Peyer's patch (tissue), 4 donors: ENCODE results near the gene EPG5. TPM values are rescaled to one million over a fixed set of nuclear protein-coding genes. Genes with fewer than 3 reads are reported as not detected.

ENCODE experiments used
- DNase-seq, 3 donors: peaks; one replicate each; pipeline ENCODE4 v3.0.0-alpha.2; 2017 to 2019
- H3K27ac ChIP-seq, 4 donors: fragments of 200-600 bp; sonication (generic); one replicate each; pipeline ENCODE4 v1.5.1; 2016 to 2019
- H3K27me3 ChIP-seq, 2 donors: fragments of 200-600 bp; sonication (generic); one replicate each; pipeline ENCODE4 v1.5.1; 2019
- H3K36me3 ChIP-seq, 3 donors: fragments of 200-600 bp; sonication (generic); one replicate each; pipeline ENCODE4 v1.5.1; 2016 to 2019
- H3K4me1 ChIP-seq, 4 donors: fragments of 200-600 bp; sonication (generic); one replicate each; pipeline ENCODE4 v1.5.1; 2016 to 2019
- H3K4me3 ChIP-seq, 4 donors: fragments of 200-600 bp; sonication (generic); 1 replicate in 3 of 4; 2 replicates in 1 of 4; pipeline ENCODE4 v1.5.1; 2016 to 2019; ENCODE audit warnings: mild to moderate bottlenecking in 1 of 4
- H3K9me3 ChIP-seq, 4 donors: fragments of 200-600 bp; sonication (generic); one replicate each; pipeline ENCODE4 v1.5.1; 2016 to 2019; ENCODE audit warnings: mild to moderate bottlenecking in 1 of 4
- POLR2A ChIP-seq, 2 donors: fragments of 450-650 bp; IDR thresholded peaks; one replicate each; pipeline ENCODE4 v1.5.1; 2017; ENCODE audit warnings: antibody characterized with exemption in 2 of 2, mild to moderate bottlenecking in 2 of 2, moderate library complexity in 2 of 2
- total RNA-seq, 4 donors: library from RNA; depleted of rRNA; stranded (reverse); fragments of >200 nt; gene quantifications; one replicate each; pipeline ENCODE4 v1.1.0, GENCODE V29; 2016
- TF ChIP-seq, protein P1 (sequence below), 6 experiments: fragments of 450-650 bp in 4 of 6; fragments of 200-600 bp in 2 of 6; sonication (generic) in 1 of 6; IDR thresholded peaks; one replicate each; pipeline ENCODE4 v1.5.1; 2017 to 2019; ENCODE audit warnings: antibody characterized with exemption in 6 of 6, mild to moderate bottlenecking in 3 of 6, moderate library complexity in 1 of 6

Gene EPG5, protein sequence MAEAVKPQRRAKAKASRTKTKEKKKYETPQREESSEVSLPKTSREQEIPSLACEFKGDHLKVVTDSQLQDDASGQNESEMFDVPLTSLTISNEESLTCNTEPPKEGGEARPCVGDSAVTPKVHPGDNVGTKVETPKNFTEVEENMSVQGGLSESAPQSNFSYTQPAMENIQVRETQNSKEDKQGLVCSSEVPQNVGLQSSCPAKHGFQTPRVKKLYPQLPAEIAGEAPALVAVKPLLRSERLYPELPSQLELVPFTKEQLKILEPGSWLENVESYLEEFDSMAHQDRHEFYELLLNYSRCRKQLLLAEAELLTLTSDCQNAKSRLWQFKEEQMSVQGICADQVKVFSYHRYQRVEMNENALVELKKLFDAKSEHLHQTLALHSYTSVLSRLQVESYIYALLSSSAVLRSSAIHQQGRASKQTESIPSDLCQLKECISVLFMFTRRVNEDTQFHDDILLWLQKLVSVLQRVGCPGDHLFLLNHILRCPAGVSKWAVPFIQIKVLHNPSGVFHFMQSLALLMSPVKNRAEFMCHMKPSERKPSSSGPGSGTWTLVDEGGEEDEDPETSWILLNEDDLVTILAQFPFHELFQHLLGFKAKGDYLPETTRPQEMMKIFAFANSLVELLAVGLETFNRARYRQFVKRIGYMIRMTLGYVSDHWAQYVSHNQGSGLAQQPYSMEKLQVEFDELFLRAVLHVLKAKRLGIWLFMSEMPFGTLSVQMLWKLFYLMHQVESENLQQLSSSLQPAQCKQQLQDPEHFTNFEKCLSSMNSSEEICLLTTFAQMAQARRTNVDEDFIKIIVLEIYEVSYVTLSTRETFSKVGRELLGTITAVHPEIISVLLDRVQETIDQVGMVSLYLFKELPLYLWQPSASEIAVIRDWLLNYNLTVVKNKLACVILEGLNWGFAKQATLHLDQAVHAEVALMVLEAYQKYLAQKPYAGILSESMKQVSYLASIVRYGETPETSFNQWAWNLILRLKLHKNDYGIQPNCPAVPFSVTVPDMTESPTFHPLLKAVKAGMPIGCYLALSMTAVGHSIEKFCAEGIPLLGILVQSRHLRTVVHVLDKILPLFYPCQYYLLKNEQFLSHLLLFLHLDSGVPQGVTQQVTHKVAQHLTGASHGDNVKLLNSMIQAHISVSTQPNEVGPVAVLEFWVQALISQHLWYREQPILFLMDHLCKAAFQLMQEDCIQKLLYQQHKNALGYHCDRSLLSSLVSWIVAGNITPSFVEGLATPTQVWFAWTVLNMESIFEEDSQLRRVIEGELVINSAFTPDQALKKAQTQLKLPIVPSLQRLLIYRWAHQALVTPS (N-terminal part only)
- total RNA-seq: 10 to 100 TPM; 27.7 to 61.1 (median 33.3) TPM

DNA sequence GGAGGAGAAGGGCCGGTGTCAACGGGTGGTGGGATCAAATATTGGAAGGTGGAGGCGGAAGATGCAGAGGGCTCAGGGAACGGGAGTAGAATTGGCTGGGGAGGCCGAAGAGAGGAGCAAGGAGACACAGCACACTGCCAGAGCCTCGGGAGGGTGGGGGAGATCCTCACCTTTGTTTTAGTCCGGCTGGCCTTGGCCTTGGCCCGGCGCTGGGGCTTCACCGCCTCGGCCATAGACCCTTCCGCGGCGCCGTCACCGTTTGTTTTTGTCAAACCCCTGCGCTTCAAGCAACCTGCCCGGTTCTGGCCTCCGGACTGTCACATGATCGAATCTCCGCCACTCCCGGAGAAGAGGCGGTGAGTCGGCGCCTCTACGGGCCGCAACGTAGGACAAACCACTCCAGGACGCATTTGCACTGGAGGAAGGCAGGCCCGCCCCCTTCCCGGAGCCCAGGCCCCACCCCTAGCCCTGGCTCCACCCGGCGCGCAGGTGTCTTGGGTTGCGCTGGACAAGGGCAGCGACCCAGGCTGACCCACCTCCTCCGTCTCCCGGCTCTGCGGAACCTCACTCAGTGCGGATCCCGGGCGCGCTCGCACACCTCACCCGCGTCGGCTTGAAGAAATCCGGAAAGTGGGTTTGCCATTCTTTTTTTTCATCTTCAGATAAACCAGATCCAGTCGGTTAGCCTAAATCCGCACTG lies at the start of gene EPG5:
Gene EPG5, minus strand, starts transcription at position 323 of the 700 bp plus-strand sequence. Its CDS starts 90 bp downstream, at position 233.
- Histone ChIP-seq H3K4me1 (peaks cover 0 to 8% (median 0%) of the 10 kb centered on the region in 4 donors), H3K36me3 (no peaks in the 10 kb centered on the region)
- TF ChIP-seq, protein P1, sequence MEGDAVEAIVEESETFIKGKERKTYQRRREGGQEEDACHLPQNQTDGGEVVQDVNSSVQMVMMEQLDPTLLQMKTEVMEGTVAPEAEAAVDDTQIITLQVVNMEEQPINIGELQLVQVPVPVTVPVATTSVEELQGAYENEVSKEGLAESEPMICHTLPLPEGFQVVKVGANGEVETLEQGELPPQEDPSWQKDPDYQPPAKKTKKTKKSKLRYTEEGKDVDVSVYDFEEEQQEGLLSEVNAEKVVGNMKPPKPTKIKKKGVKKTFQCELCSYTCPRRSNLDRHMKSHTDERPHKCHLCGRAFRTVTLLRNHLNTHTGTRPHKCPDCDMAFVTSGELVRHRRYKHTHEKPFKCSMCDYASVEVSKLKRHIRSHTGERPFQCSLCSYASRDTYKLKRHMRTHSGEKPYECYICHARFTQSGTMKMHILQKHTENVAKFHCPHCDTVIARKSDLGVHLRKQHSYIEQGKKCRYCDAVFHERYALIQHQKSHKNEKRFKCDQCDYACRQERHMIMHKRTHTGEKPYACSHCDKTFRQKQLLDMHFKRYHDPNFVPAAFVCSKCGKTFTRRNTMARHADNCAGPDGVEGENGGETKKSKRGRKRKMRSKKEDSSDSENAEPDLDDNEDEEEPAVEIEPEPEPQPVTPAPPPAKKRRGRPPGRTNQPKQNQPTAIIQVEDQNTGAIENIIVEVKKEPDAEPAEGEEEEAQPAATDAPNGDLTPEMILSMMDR (IDR thresholded peaks at IDR 0.05): no peak
- TF ChIP-seq POLR2A (IDR thresholded peaks at IDR 0.05): peak; percentile 42 to 59

DNA sequence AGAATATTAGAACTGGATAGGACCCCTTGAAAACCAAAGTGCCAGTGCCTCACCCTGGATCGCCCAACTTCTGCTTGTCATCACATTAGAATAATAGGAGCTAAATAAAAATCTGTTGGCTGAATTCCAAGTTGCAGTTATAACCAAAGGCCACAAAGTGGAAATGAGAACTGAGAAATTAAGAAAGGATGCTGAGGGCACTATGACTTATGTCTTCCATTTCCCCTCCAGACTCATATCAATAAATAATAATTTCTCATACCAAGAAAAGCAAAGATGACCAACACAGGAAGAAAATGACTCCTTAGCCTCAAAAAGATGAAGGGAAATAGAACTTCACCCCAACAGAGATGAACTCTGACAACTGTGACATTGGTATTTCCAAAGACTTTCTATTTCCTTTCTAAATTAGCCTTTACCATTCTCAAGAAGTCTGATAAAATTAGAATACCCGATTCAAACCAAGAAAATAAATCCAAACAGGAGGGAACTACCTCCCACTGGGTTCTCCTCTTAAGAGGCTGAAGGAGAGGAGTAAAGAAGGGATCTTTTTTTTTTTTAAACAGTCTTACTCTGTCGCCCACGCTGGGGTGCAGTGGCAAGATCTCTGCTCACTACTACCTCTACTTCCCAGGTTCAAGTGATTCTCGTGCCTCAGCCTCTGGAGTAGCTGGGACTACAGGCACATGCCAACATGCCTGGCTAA lies 46.5 kb upstream of the EPG5 start:
- DNase-seq: no peak
- TF ChIP-seq, protein P1 (IDR thresholded peaks at IDR 0.05): no peak
- TF ChIP-seq POLR2A (IDR thresholded peaks at IDR 0.05): no peak
- H3K4me1 ChIP-seq: no peaks in the 10 kb centered on the region
- H3K27me3 ChIP-seq: no peaks in the 10 kb centered on the region
- no peak overlapping the region for H3K4me3 ChIP-seq
- H3K36me3 ChIP-seq: no peaks in the 10 kb centered on the region
- H3K27ac ChIP-seq: no peak overlapping the region
- no peaks in the 10 kb centered on the region for H3K9me3 ChIP-seq

More for the DNA sequence above, at the start of gene EPG5:
- DNase-seq: peak; percentile 95 to 98 (median 97)
- H3K27me3 ChIP-seq: no peaks in the 10 kb centered on the region
- no peaks in the 10 kb centered on the region for H3K9me3 ChIP-seq
- H3K27ac ChIP-seq: peak within 1 kb of the TSS; percentile 70 to 83 (median 77)
- H3K4me3 ChIP-seq: peak within 1 kb of the TSS; percentile 59 to 98 (median 77)

DNA sequence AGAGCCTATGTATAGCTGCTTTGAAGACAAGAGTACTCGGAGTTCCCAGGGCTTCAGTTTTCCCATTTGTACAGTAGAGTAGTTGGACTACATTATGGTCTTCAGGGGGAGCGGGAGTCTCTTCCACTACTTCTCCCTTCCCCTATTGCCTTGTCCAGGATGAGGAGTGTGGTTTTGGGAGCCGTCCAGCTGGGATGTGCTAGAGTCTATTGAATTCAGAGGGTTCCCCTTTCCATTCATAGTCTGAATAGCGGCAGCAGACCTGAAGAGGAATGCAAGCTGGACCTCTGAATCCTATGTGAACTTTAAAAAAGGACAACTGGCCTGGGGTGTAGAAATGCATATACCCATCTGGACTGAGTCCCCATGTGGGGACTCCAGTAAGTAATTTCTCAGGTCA lies 43.5 kb upstream of the EPG5 start:
- no peak overlapping the region for H3K27ac ChIP-seq
- H3K27me3 ChIP-seq: no peaks in the 10 kb centered on the region
- H3K4me1 ChIP-seq: no peaks in the 10 kb centered on the region
- no peaks in the 10 kb centered on the region for H3K9me3 ChIP-seq
- H3K36me3 ChIP-seq: no peaks in the 10 kb centered on the region
- no peak for DNase-seq
- no peak overlapping the region for H3K4me3 ChIP-seq
- TF ChIP-seq POLR2A (IDR thresholded peaks at IDR 0.05): no peak
- TF ChIP-seq, protein P1 (IDR thresholded peaks at IDR 0.05): no peak

DNA sequence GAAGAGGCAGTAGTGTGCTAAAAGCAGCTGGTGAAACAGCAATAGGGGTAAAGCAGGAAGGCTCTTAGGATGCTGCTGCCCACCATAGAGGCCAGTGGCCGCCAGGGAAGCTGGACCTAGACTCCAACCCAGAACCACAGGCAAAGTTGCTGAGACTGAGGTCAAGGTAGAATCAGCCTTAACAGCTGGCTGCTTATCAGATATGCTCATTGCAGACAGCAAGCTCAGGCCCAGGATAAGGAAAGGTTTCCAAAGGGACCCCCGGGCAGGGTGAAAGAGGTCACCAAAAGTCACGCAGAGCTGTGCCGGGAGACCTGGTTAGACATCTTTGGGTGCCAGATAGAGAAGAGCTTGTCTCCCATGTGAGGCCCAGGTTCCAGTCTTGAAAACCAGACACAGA lies 42.9 kb upstream of the EPG5 start:
- Histone ChIP-seq H3K4me3 (no peak overlapping the region), H3K4me1 (no peaks in the 10 kb centered on the region), H3K36me3 (no peaks in the 10 kb centered on the region), H3K27me3 (no peaks in the 10 kb centered on the region), H3K9me3 (no peaks in the 10 kb centered on the region), H3K27ac (no peak overlapping the region)
- TF ChIP-seq, protein P1 (IDR thresholded peaks at IDR 0.05): no peak
- no peak for DNase-seq
